ENCODE results near the gene FAM114A2.
A peak's percentile ranks its signal among the peaks of the same experiment; 100 is the strongest.
"Not testable (repeated sequence)": the region's sequence is repeated elsewhere in the genome, so short reads cannot be mapped to it uniquely, and the experiment has no call there.

The FAM114A2 gene
- total RNA-seq: 27.2 to 35.7 (median 31.9) reads per million in 3 experiments

DNA sequence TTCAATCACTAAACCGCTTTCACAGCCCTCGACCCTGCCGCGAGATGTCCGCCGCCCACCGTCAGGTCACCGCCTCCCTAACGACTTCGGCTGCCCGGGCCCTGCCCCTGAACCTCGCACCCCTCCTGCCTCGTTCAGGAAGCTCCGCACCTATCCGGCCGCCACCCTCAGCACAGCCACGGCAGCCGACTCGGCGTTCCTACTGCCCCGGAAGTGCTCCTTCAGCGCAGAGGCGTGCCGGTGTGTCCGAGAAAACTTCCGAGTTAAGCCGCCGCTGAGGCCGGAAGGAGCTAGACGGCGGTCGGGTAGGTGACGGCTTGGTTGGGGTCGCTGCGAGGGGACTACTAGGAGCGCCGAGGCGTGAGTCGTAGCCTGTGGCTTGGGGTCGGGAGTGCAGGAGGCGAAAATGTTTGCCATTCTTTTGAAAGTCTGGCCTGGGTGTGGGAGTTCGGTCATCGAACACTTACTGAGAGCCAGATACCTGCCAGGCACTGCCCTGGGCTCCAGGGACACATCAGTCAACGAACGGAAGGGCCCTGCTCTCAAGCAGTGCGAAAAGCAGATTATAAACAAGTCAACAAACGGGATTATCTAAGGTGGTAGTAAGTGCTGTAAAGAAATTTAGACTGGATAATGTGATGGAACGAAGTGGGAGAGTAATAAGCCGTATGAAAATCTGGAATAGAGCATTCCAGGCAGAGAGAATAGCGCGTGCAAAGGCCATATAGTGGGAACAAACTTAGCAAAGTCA is at the start of gene FAM114A2, which contains the start of gene MFAP3:
Gene FAM114A2 (minus strand): TSS at position 204 of the 751 bp plus-strand sequence. CDS start 3,957 bp downstream, outside the sequence.
Gene MFAP3 (plus strand): TSS at position 261 of the 751 bp plus-strand sequence. CDS start 10,756 bp downstream, outside the sequence.
- DNase-seq: peak; percentile 83

DNA sequence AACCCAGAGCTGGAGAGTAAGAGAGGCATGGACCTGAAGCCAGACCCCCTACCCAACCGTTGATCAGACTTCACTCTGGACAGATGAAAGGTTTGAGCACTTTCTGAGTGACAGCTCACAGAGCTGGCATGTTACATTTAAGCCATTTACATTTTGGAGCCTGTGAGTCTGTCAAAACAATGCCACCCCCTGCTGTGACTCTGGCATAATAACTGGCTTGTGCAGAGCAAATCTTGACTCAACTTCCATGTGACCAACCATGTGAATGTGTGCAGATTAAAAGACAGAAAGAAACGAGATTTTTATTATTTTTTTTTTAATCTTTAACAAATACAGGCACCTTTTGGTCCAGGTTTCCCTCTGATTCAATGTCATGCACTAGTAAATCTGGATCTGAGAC is 48.5 kb upstream of the FAM114A2 start:
- no peak for DNase-seq

DNA sequence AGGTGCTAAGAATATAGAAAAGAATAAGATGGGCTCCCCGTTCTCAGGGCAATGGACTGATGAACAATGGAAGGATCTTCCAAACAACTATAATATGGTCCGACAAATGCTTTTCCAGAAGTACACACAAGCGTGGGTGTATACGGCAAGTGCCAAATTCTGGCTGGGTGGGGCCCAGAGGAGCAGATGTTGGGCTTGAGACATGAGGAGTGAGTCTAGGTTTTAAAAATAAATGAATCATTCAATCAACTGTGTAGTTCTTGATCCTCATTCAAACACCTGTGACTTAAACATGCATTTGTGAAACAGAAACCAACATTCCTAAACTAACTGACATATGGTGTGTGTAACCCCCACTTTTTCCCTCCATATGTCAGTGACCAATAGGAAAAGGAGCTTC is 47.9 kb upstream of the FAM114A2 start:
- no peak for DNase-seq

DNA sequence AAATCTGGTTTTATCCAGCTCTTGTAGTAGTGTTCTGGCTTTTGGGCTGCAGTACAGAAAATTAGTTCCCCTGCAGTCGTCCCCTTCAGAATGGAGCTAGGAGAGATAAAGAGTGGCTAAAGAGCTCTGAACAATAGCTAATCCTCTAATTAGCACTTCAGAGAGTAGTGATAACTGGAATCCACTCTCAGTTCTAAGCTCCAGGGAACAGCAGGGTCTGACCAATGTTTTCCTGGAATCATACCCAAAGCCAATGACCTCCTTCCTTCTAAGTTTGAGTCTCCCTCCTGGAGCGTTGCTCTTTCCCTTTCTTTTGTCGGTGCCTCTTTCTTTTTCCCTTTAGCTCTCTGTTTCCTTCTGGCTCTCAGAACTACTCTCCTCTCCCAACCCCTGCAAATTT is 47.4 kb upstream of the FAM114A2 start:
- DNase-seq: no peak

DNA sequence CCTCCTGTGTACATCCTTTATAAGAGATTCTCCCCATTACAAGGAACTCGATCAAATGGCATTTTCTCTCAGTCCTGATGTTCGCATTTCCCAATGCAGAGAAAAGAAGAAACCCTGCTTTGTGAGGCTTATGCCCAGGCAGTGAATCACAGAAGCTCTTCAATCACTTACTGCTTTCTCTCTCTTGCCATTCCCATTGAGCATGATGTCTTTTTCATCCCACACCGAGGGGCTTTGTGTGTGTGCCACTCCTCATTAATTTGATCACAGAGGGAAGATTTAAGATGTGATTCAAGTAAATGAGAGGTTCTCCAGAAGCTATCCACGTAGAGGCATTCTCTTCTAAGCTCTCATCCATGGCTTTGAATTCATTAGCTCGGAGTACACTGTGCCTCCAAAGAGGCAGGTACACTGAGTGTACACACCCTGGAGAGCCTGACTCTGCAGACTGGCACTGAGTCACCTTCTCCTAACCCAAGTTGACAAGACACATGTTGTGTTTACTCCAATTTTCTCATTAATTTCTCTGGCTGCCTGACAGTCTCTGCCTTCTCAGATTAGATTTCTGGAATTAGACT is 45.4 kb upstream of the FAM114A2 start:
- DNase-seq: no peak

DNA sequence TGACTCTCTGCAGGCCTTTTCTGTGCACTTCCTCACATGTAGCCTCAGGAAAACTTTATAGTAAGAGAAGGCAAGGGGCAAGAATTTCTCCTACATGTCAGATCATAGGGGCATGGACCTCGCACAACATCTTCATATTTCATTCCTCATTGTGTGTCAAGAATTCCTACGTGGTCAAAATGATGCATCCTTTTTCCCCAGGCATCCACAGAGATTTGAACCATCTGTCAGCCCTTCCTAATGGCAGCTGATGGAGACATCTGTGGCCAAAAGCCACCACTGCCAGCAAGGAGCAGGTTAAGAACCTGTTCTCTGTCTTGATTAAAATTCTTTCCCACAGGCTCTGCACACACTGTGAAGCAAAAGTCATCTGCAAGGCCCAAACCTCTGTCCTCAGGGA is 42.5 kb upstream of the FAM114A2 start:
- DNase-seq: no peak

DNA sequence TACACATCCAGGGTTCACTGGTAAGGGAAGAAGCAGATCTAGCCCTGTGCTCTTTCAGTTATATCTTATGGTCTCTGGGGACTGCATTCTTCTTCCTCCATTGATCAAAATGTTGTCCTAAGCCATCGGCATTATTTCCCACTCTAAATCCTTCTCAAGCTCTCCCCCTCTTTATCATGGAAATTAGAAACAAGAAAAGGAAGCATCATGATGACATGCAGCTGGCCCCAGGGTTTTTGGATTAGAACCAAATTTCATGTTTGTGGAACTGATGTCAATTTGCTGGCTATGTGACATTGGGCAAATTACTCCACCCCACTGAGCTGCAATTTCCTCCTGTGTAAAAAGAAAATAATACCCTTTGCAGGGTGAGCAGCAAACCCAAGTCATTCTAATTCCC is 39.6 kb upstream of the FAM114A2 start:
- DNase-seq: no peak

DNA sequence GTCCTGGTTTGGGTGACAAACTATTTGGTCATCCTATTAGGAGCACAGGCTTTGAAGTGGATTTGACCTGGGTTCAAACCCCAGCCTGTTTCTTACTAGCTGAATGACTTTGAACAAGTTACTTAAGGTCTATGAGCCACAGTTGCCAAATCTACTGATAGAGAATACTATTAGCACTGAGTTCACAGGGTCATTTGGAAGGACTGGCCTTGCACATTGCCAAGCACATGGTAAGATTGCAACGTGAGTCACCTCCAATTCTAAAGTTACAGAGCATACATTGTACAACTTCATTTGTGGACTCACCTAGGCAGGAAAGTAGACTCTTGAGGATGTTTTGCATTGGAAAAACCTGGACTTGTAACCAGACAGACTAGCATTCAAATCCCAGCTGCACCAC is 39.0 kb upstream of the FAM114A2 start:
- no peak for DNase-seq

DNA sequence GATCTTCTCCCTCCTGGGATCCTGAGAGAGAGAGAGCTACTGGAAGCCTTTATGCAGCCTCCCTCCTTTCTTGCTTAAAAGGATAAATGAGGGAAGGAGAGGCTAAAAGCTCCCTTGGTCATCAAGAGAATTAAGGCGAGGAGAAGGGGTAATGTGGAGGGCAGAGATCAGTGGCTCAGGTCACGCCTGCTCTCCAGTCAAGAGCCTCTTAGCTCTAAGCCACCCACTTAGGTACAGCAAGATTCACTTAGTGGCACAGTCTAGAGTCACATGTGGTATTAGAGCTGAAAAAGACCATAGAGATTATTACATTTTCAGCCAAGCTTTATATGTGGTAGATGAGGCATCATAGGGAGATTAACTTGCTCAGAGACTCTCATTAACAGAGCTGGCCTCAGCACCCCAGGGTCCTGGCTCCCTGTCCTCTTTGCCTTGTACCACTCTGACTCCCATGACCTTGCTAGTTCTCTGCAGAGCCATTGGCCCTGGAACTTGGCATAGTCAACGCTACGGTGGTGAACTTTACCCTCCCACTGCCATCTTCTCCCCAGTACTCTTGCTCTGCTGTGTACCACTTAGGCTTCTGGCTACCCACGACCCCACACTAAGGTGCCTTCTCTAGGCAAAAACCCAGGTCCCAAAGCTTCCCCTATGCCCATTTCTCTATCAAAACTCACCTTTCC is 37.7 kb upstream of the FAM114A2 start:
- no peak for DNase-seq

DNA sequence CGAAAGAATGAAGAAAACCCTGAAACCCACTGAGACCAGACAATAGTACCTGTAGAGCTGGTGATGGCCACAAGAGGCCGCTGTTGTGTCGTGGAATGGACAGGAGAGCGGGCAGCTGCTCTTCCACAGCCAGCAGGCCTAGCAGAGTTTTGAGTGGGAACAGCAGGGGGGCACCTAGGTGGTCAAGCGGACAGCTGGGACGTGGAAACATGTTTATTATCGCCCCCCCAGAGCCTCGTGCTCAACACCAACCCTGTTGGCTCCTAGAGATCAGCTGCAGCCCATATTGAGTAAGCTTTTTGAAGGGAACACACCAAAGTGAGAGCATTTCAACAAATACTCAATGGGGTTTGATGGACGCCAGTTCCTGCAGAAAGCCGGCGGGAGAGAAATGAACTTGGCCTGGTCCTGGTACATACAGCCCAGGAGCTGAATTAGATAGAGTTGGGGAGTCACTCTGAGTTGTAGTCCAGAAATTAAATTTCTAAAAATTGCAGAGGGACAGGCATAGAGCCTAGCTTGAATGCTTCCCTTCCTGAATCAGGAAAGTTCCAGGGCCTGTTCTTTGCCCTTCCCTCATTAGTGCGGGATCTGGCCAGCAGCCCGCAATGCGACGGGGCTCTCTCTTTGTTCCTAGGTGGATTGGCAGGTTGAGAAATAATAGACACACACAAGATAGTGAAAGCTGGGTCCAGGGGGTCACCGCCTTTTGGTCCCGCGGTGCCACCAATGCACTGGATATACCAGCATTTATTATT is 33.9 kb upstream of the FAM114A2 start:
- peak; percentile 68 for DNase-seq

DNA sequence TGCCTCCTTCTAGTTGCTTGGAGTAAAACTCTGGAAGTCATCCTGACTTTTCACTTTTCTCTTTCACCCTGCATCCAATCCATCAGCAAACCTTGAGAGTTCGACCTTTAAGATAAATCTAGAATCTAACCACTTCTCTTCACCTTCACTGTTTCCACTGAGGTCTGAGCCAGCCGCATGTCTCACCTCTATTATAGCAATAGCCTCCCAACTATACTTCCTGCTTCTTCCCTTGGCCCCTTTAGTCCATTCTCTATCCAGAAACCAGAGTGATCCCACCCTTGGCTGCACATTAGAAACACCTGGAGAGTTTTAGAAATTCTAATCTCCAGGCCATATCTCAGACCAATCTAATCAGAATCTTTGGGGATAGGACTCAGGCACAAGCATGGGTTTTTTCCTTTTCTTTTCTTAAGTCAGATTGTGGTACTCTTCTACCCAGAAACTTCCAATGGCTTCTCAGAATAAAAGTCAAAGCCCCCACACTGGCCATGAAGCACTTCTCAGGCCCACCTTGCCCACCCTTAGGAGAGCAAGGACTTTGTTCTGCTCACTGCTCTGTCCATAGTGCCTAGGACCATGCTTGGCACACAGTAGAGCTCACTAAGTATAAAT is 33.2 kb upstream of the FAM114A2 start:
- no peak for DNase-seq

DNA sequence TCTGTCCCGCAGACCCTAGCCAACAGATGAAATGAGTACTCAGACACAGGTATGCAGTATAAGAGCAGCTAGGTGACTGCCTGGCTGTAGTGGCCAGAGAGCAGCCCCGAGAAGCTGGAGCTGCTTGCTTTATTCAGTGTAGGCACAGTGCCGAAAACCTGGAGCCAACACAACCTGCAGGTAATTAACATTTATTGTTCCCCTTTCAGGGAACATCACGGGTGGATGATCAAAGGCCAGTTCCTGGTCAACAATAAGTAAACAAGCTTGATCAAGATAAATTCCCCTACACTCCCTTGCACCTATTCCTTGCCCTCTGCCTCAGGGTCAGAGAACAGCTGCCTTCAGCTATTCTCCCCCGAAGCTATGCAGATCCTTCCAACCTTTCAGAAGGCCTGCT is 31.1 kb upstream of the FAM114A2 start:
- not testable (repeated sequence) for DNase-seq

DNA sequence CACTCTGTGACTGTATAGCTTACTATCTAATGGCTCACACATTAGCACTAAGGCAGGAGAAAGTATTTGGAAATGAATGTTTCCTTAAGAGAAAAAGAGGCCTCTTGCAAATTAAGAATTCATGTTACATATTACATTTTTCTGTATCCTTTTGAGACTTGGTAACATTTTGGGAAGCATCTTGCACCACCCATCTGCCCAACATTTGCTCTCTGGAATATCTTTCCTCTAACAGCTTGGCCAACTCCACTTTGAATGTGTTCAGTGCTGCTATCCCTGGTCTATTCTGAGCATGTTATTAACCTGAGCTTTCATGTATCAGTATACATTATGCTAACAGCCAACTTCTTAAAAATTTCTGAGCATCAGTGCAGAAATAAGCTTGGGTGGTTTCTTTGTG is 27.3 kb upstream of the FAM114A2 start:
- no peak for DNase-seq

DNA sequence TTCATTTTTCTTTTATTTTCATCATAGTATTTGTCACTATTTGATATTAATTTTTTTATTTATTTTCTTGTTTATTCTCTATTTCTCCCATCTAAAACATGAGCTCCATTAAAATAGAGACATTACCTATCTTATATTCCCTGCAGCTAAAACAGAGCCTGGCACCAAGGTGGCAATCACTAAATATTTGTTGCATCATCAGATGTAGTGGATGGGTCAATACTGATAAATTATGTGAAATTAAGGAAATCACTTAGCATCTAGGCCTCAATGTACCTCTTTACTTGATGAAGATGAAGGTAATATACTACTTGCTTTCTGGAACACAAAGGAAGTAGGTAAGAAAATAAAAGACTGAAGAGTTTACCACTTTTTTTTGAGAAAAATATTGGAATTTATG is 24.7 kb upstream of the FAM114A2 start:
- no peak for DNase-seq

DNA sequence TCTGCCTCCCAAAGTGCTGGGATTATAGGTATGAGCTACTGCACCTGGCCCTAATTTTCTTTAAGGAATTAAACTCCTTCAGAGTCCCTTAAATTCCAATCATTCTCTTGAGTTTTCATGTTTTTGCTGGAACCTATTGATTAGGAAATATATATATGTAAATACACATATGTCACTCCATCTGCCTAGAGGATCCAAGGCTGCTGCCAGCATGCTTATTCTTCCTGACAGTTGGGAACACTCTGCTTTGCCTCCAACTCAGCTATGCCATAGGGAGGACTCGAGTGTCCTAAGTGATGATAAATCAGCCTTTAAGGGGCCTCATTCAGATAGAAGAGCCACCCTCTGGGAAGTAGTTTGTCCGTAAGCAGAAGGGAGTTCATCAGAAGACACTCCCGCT is 21.9 kb upstream of the FAM114A2 start:
- no peak for DNase-seq

DNA sequence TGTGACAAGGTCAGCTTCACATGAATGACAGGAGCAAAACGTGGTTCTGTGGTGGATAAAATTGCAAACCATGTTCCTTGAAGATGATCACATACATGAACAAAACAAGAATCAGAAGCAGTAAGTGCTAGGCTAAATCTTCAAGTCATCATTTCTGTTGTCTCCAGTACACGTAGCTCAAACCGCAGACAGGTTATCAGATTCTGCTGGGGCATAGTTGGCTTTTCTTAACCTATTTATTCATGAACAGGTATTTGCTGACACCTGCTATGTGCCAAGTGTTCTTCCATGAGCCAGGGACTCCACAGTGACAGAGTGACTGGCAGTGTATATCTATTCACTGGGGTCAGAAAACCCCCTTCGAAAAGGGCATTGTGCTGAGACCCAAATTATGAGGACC is 20.9 kb upstream of the FAM114A2 start:
- peak; percentile 8 for DNase-seq

DNA sequence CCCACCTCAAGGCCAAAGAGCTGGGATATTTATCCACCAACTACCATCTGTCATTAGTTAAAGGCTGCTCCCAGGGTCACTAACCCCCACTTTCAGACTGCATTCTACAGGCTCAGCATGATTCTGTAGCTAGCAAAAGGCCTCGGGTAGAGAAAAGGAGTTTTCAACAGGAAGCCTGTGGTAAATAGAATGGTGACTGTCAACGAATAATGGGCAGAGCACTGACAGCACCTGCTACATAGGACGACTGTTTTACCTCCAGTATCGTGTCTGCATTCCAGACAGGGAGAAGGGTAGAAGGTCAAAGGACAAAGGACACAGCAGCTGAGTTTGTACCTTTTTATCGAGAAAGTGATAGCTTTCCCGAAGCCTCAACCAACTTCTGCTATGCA is 20.3 kb upstream of the FAM114A2 start:
- no peak for DNase-seq

DNA sequence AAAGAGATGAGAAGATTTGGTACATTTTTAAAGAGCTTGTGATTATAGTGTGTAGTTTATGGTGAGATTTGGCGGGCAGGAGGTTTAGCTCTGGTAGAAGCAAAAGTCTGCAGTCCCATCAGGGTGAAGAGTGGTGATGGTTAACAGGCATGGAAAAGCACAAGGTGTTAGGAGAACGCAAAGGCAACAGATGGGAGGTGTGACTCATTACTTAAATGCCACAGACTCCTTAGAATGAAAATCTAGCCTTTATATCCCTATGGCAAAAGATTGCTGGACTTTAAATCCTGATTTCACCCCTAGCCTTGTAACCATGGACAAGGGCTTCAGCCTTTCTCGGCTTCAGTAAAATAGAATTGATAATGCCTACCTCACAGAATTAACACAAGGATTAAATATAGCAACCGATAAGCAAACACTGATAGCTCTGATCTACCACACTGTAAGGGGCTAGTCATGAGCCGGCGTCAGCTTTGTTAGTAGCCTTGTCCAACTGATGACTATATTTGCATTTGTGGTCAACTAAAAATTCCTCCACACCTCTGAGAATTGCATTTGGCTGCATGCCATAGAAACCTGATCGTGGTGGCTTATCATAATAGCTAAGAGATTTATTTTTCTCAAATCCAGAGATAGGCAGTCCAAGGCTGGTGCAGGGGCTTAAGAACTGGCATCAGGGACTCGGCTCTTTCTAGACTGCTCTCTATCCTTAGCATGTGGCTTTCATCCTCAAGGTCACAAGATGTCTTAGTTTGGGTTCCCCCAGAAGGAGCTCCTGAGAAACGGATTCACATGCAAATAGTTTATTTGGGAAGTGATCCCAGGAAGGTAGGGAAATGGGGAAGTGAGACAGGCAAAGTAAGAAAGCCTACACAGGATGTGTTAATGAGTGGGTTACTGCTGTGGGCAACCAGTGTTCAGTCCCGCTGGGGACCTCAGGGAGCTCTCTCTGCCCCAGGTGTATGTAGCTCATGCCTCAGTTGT is 19.6 kb upstream of the FAM114A2 start:
- no peak for DNase-seq

DNA sequence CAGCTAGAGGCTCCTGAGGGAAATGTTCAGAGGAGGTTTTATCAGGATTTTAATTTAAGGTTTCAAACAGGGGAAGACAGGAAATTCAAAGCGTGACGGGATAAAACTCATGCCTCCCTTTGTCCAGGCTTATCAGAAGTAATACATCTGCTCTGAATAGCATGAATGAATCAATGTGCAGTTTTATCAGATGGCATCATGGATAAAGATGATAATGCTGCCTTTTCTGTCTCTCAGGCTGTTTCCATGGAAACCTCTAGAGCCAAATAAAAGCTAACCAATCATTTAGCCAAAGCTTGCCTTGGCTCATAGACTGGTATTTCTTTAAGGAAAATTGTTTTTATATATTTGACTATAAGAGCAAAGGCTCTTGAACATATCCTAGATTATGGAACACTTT is 16.5 kb upstream of the FAM114A2 start:
- no peak for DNase-seq

DNA sequence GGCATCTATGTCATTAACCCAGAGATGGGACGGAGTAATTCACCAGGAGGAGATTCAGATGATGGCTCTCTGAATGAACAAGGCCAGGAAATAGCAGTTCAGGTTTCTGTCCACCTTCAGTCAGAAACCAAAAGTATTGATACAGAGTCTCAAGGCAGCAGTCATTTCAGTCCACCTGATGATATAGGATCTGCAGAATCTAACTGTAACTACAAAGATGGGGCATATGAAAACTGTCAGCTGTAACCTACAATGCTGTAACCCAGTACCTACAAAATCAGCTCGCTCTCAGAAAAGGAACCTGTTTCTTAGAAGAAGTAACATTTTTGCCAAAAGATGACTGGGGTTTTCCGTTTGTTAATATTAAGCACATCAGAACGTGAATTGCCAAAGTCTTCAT is 14.8 kb upstream of the FAM114A2 start:
- no peak for DNase-seq

DNA sequence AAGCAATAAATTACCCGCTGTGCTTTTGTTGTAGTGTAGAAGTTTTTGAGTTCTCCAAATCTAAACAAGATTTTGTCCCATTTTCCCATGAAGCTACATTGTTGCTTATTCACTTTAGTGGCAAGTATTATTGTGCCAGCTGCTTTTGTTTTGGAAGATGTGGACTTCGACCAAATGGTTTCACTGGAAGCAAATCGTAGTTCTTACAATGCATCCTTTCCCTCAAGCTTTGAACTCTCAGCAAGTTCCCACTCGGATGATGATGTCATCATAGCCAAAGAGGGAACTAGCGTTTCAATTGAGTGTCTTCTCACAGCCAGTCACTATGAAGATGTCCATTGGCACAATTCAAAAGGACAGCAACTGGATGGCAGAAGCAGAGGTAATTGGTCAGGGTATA is 10.9 kb upstream of the FAM114A2 start:
- DNase-seq: no peak
